Fibroblast of skin of back (primary cell): Measurements from ENCODE around the gene KCNQ1.

Source experiments
- DNase-seq: peaks from one replicate; pipeline ENCODE4 v3.0.0-alpha.2; 2013

The KCNQ1 gene

DNA sequence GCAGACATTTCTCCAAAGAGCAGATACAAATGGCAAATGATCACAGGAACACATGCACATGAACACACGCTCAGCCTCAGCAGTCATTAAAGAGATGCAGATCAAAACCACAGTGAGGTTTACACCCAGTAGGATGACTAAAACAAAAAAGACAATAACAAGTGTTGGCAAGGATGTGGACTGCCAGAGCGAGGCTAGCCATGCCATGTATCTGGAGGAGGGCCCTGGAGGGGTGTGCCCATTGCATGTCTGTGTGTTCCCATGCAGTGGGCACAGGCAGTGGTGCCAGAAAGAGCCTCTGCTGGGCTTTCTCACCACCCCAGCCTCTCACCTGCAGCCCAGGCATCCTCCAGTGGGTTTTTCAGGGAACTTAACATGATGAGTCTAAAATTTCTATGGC is 309.2 kb downstream of the KCNQ1 start:
- no peak for DNase-seq

- no peak for DNase-seq
These were observed 310.3 kb downstream of the KCNQ1 start for GRCh38 chr11:2755071-2755470.

DNA sequence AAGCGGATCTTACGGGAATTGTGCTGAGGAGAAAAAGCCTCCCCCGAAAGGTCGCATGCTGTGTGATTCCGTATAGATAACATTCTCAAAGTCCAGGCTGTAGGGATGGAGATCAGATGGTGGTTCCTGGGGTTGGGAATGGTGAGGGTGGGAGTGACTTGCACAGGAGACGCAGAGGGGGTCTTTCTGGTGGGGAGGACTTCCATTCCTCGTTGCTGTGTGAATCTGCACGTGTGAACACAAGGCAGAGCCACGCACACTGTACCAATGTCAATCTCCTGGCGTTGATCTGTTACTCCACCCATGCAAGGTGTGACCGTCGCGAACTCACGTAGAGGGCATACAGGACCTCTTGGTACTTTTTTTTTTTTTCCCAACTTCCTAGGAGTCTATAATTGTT is 313.9 kb downstream of the KCNQ1 start:
- DNase-seq: no peak

GRCh38 chr11:2759228-2760195 is 314.7 kb downstream of the KCNQ1 start:
- no peak for DNase-seq

DNA sequence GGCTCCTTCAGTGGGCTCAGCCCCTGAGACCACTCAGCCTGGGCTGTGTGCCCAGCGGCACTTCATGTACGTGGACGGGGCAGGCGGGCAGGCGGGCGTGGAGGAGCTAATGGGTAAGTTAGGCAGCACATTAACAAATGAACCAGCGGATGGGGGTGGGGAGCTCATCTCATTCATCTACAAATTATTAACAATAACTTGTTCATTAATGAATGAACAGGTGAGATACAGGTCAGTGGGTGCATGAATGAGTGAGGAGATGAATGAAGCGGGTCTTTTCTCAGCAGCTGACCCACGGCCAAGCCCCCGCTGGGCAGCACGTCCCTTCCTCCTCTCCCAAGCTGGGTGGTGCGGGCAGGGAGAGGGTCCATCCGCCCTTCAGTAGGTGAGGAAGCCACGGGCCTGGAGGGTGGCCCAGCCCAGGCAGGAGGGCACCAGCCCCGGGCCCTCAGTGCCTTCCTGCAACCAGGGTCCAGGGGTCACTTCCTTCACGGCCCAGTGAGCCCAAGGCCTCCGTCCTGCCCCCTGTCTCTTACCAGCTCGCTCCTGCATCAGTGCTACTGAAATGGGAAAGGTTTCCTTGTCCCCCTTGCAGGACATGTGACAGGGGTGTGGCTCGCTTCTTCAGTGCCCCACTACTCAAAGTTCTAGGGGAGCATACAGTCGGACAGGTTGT is 315.5 kb downstream of the KCNQ1 start:
- no peak for DNase-seq

GRCh38 chr11:2761131-2762030 is 316.6 kb downstream of the KCNQ1 start:
- DNase-seq: no peak

DNA sequence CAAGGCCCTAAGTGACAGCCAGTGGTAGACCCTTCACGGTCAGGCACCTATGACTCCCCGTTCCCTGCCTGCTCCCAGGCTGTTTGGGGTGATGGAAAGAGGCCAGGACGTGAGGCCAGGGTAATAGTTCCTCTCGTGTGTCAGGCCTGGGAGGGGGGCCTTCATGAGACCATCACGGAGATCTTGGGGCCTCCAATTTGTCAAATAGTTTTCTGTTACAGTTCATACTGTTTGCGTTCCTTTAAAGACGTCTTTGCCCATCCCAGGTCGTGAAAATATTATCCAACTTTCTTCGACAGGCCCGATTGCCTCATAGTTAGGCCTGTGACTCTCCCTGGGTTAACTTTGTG is 317.2 kb downstream of the KCNQ1 start:
- no peak for DNase-seq

- no peak for DNase-seq
These were observed 317.6 kb downstream of the KCNQ1 start for GRCh38 chr11:2762451-2762850.

- no peak for DNase-seq
These were observed 319.2 kb downstream of the KCNQ1 start for GRCh38 chr11:2763984-2764383.

- DNase-seq: no peak
These were observed 320.7 kb downstream of the KCNQ1 start for GRCh38 chr11:2765491-2765890.

- DNase-seq: no peak
These were observed 321.4 kb downstream of the KCNQ1 start for GRCh38 chr11:2766166-2766565.

DNA sequence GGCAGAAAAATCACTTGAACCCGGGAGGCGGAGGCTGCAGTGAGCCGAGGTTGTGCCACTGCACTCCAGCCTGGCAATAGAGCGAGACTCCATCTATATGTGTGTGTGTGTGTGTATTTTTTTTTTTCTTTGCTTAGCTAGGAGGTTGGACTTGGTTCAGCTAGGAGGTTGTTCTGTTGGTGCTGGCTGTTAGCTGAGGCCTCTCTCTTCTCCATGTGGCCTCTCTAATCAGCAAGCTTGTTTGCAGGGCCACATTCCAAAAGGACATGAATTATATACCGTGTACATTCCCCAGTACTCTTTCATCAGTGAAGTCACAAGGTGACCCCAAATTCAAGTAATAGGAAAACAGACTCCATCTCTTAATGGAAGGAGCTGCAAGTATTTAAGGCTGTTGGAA is 322.3 kb downstream of the KCNQ1 start:
- no peak for DNase-seq

- DNase-seq: no peak
These were observed 323.0 kb downstream of the KCNQ1 start for GRCh38 chr11:2767801-2768200.

GRCh38 chr11:2768471-2769408 is 323.9 kb downstream of the KCNQ1 start:
- DNase-seq: peak; percentile 94

DNA sequence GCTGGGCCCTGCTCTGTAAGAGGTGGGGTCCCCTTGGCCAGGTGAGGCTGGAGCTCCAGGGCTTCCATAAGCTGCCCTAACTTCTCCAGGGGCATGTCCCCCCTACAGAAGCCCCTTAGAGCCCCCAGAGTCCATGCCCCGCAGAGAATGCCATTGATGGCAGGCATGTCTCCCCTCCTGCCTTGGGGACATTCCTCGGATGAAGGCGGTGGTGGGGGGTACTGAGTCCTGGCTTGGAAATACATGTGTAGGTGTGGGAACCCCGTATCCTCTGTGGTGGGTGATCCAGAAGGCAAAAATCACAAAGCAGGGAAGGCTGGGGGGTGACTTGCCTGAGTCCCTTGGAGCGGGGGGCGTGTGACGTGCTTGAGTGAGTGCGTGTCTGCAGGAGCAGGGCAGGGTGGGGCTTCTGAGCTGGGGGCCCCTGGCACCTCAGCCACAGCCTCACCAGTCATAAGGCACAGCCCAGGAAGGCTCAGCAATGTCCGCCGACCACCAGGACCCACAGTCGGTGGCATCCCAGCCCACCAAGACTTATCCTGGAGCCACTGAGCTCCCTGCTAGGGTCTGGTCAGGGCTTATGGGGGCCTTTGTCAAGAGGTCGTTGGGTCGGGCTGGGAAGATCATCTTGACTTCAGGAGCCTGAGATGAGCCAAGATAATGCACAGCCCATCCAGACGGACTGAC is 324.7 kb downstream of the KCNQ1 start:
- no peak for DNase-seq

- DNase-seq: no peak
These were observed 325.4 kb downstream of the KCNQ1 start for GRCh38 chr11:2770096-2770751.

DNA sequence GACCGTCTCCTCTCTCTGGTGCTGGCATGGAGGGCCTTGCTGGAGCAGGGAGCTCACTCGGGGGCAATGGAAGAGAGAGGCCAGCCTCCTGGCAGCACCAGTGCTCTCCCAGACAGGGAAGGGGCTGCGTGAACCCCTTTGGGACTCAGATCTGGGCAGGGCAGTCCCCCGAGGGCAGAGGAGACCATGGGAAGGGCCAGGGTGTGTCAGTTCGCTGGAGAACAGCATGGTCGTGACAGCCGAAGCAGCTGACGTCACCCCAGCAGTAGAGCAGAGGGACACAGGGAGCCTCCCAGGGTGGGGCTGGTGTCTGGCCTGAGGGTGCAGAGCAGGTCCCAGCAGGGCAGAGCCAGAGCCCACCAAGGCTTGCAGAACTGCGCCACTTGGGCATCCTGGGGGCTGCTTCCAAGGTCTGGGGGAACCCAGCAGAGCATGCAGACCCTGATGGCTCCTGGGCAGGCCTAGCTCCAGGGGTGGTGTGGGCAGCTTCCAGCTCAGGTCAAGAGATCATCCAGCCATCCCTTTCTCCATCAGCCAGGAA is 326.0 kb downstream of the KCNQ1 start:
- peak; percentile 36 for DNase-seq

GRCh38 chr11:2771758-2772466 is 327.1 kb downstream of the KCNQ1 start:
- DNase-seq: no peak

GRCh38 chr11:2772544-2773031 is 327.8 kb downstream of the KCNQ1 start:
- peak; percentile 54 for DNase-seq
